Parathyroid adenoma (tissue), 2 donors: Measurements from ENCODE around the gene STAP2.

Experiments used
- H2AFZ ChIP-seq: fragments of 300-600 bp; sonication (generic); one replicate; pipeline ENCODE4 v1.7.0; 2017; ENCODE audit warnings: antibody characterized with exemption, mild to moderate bottlenecking
- H3K27ac ChIP-seq: fragments of 300-600 bp; sonication (generic); one replicate; pipeline ENCODE4 v1.7.0; 2017
- H3K27me3 ChIP-seq: fragments of 300-600 bp; sonication (generic); one replicate; pipeline ENCODE4 v1.7.0; 2017; ENCODE audit warnings: low read length; ENCODE audit not compliant: control insufficient read depth, insufficient read depth
- H3K36me3 ChIP-seq: fragments of 300-600 bp; sonication (generic); one replicate; pipeline ENCODE4 v1.7.0; 2017; ENCODE audit warnings: low read length; ENCODE audit not compliant: control insufficient read depth, insufficient read depth
- H3K4me1 ChIP-seq: fragments of 300-600 bp; sonication (generic); one replicate; pipeline ENCODE4 v1.7.0; 2017; ENCODE audit warnings: control low read depth
- H3K4me2 ChIP-seq: fragments of 300-600 bp; sonication (generic); one replicate; pipeline ENCODE4 v1.7.0; 2017; ENCODE audit warnings: low read length
- H3K4me3 ChIP-seq: fragments of 300-600 bp; sonication (generic); one replicate; pipeline ENCODE4 v1.7.0; 2017; ENCODE audit warnings: low read depth, low read length
- H3K79me2 ChIP-seq: fragments of 300-600 bp; sonication (generic); one replicate; pipeline ENCODE4 v1.7.0; 2017; ENCODE audit warnings: control low read depth
- H3K9ac ChIP-seq: fragments of 300-600 bp; sonication (generic); one replicate; pipeline ENCODE4 v1.7.0; 2017; ENCODE audit warnings: mild to moderate bottlenecking
- H3K9me3 ChIP-seq: fragments of 300-600 bp; sonication (generic); one replicate; pipeline ENCODE4 v1.7.0; 2017; ENCODE audit warnings: low read length; ENCODE audit not compliant: control insufficient read depth
- TF ChIP-seq, protein P1 (sequence below): fragments of 300-600 bp; sonication (generic); IDR thresholded peaks from one replicate; pipeline ENCODE4 v1.7.0; 2017; ENCODE audit warnings: antibody characterized with exemption, mild to moderate bottlenecking
- donor health status: primary hyperparathyroidism.

Gene STAP2, protein sequence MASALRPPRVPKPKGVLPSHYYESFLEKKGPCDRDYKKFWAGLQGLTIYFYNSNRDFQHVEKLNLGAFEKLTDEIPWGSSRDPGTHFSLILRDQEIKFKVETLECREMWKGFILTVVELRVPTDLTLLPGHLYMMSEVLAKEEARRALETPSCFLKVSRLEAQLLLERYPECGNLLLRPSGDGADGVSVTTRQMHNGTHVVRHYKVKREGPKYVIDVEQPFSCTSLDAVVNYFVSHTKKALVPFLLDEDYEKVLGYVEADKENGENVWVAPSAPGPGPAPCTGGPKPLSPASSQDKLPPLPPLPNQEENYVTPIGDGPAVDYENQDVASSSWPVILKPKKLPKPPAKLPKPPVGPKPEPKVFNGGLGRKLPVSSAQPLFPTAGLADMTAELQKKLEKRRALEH

DNA sequence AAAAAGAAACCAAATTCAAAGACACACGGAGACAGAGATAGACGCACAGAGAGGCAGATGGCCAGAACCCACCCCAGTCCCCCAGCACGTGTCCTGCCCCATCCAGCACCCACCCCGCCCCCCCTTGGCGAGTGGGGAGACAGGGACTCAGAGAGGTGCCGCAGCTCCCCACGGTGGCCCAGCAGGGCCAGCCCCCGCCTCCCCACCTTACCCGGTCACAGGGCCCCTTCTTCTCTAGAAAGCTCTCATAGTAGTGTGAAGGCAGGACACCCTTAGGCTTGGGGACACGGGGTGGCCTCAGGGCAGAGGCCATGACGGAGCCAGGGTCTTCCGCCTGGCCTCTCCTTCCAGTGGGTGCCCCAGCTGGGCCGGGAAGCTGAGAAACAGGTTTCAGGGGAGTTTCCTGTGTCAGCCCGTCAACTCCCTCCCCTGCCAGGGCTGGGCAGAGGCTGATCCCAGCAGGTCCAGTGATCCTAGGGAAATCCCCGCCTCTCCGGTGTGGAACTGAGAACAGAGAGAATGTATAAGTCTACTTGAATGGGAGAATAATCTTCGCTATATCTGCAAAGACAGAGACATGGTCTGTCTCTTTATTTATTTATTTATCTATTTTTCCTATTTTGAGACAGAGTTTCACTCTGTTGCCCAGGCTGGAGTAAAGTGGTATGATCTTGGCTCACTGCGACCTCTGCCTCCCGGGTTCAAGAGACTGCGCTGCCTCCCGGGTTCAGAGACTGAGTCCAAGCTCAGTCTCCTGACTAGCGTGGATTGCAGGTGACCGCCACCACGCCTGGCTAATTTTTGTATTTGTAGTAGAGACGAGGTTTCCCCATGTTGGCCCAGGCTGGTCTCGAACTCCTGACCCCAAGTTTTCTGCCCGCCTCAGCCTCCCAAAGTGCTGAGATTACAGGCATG is at the start of gene STAP2:
TSS of gene STAP2 (minus strand) at position 387 of the 915 bp plus-strand sequence. CDS start at position 313, 74 bp downstream.
- H3K27me3 ChIP-seq, result no peaks in the 10 kb centered on the region
- peak within 1 kb of the TSS; percentile 99 for H3K4me2 ChIP-seq
- peaks cover 4% of the 10 kb centered on the region for H3K4me1 ChIP-seq
- no peaks in the 10 kb centered on the region for H3K9me3 ChIP-seq
- no peaks in the 10 kb centered on the region for H3K79me2 ChIP-seq
- H3K36me3 ChIP-seq, result no peaks in the 10 kb centered on the region
- H3K4me3 ChIP-seq, result peak within 1 kb of the TSS; percentile 74
- peak within 1 kb of the TSS; percentile 75 for H3K27ac ChIP-seq
- H2AFZ ChIP-seq, result peak within 1 kb of the TSS; percentile 99
- TF ChIP-seq, protein P1, sequence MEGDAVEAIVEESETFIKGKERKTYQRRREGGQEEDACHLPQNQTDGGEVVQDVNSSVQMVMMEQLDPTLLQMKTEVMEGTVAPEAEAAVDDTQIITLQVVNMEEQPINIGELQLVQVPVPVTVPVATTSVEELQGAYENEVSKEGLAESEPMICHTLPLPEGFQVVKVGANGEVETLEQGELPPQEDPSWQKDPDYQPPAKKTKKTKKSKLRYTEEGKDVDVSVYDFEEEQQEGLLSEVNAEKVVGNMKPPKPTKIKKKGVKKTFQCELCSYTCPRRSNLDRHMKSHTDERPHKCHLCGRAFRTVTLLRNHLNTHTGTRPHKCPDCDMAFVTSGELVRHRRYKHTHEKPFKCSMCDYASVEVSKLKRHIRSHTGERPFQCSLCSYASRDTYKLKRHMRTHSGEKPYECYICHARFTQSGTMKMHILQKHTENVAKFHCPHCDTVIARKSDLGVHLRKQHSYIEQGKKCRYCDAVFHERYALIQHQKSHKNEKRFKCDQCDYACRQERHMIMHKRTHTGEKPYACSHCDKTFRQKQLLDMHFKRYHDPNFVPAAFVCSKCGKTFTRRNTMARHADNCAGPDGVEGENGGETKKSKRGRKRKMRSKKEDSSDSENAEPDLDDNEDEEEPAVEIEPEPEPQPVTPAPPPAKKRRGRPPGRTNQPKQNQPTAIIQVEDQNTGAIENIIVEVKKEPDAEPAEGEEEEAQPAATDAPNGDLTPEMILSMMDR, result no peak
- H3K9ac ChIP-seq, result peak within 1 kb of the TSS; percentile 59

GRCh38 chr19:4386041-4386782 is 47.6 kb upstream of the STAP2 start:
- peaks cover 68% of the 10 kb centered on the region for H3K79me2 ChIP-seq
- no peaks in the 10 kb centered on the region for H3K27me3 ChIP-seq
- H3K9ac ChIP-seq, result no peak overlapping the region
- H2AFZ ChIP-seq, result no peak overlapping the region
- no peak overlapping the region for H3K4me2 ChIP-seq
- no peak overlapping the region for H3K27ac ChIP-seq
- peaks cover 28% of the 10 kb centered on the region for H3K4me1 ChIP-seq
- TF ChIP-seq, protein P1, result no peak
- no peak overlapping the region for H3K4me3 ChIP-seq
- no peaks in the 10 kb centered on the region for H3K36me3 ChIP-seq
- H3K9me3 ChIP-seq, result no peaks in the 10 kb centered on the region

GRCh38 chr19:4385291-4386040 is 46.8 kb upstream of the STAP2 start:
- Histone ChIP-seq H3K4me3 (no peak overlapping the region), H3K4me1 (peaks cover 23% of the 10 kb centered on the region), H3K27ac (no peak overlapping the region)

DNA sequence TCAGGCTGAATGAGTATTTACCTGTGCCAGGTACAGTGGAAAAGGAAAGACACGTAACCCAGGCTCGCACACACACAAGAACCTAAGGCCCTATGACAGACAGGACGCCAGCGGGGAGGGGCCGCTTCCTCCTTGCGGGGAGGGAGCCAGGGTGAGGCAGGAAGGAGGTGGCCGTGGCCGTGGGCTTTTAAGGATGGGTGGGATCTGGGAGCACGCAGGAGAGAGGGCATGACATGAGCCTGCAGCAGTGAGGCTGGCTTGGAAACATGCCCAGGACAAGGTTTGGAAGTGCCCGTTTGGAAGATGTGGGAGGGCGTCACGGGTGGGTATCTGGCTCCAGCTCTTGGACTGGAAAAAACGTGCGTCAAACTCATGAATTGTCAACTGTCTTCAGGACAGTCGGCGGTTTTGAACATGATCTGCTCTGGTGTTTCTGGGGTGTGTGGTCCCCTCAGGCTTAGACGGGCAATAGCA is 41.7 kb upstream of the STAP2 start:
- Histone ChIP-seq H3K4me1 (peaks cover 49% of the 10 kb centered on the region), H3K36me3 (no peaks in the 10 kb centered on the region), H3K4me2 (no peak overlapping the region), H2AFZ (no peak overlapping the region), H3K9me3 (no peaks in the 10 kb centered on the region), H3K27ac (peak overlapping the region; percentile 63), H3K79me2 (peaks cover 25% of the 10 kb centered on the region), H3K9ac (no peak overlapping the region), H3K27me3 (no peaks in the 10 kb centered on the region), H3K4me3 (no peak overlapping the region)
- TF ChIP-seq, protein P1, result no peak

More at GRCh38 chr19:4385291-4386040, 46.8 kb upstream of the STAP2 start:
- Histone ChIP-seq H3K4me2 (no peak overlapping the region), H3K27me3 (no peaks in the 10 kb centered on the region), H3K9ac (no peak overlapping the region), H3K9me3 (no peaks in the 10 kb centered on the region), H3K79me2 (peaks cover 65% of the 10 kb centered on the region), H2AFZ (no peak overlapping the region), H3K36me3 (no peaks in the 10 kb centered on the region)
- TF ChIP-seq, protein P1, result no peak
